Prostate gland (tissue), 2 donors: ENCODE measurements around the gene ZNF319.

Source experiments
- CTCF ChIP-seq, 4 experiments: fragments of 200-600 bp in 2 of 4; fragments of 450-650 bp in 2 of 4; sonication (generic) in 2 of 4; IDR thresholded peaks; 1 replicate in 3 of 4; 2 replicates in 1 of 4; pipeline ENCODE4 v1.5.1; 2016 to 2019; ENCODE audit warnings: antibody characterized with exemption in 4 of 4, mild to moderate bottlenecking in 2 of 4, moderate library complexity in 2 of 4
- POLR2A ChIP-seq: fragments of 450-650 bp; IDR thresholded peaks from one replicate; pipeline ENCODE4 v1.6.1; 2016; ENCODE audit warnings: antibody characterized with exemption, mild to moderate bottlenecking
- POLR2AphosphoS5 ChIP-seq: sonication (generic); formaldehyde crosslinking; IDR thresholded peaks from one replicate; pipeline ENCODE4 v1.6.1; 2017; ENCODE audit warnings: antibody characterized with exemption

- TF ChIP-seq CTCF (IDR thresholded peaks at IDR 0.05) (no peak), POLR2AphosphoS5 (no peak), POLR2A (no peak)
Observed at GRCh38 chr16:58043571-58044155, 43.2 kb upstream of the ZNF319 start.
